HG03045 (cell line): Measurements from ENCODE around the gene PLS1.
"Not testable (repeated sequence)": the region's sequence is repeated elsewhere in the genome, so short reads cannot be mapped to it uniquely, and the experiment has no call there.

Source experiments
- ATAC-seq: cut with Tn5 transposase; IDR thresholded peaks from one replicate; pipeline ENCODE4 v1.9.1; 2021; ENCODE audit warnings: mild to moderate bottlenecking, moderate library complexity; ENCODE audit not compliant: unreplicated experiment

PLS1 gene, protein sequence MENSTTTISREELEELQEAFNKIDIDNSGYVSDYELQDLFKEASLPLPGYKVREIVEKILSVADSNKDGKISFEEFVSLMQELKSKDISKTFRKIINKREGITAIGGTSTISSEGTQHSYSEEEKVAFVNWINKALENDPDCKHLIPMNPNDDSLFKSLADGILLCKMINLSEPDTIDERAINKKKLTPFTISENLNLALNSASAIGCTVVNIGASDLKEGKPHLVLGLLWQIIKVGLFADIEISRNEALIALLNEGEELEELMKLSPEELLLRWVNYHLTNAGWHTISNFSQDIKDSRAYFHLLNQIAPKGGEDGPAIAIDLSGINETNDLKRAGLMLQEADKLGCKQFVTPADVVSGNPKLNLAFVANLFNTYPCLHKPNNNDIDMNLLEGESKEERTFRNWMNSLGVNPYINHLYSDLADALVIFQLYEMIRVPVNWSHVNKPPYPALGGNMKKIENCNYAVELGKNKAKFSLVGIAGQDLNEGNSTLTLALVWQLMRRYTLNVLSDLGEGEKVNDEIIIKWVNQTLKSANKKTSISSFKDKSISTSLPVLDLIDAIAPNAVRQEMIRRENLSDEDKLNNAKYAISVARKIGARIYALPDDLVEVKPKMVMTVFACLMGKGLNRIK

DNA sequence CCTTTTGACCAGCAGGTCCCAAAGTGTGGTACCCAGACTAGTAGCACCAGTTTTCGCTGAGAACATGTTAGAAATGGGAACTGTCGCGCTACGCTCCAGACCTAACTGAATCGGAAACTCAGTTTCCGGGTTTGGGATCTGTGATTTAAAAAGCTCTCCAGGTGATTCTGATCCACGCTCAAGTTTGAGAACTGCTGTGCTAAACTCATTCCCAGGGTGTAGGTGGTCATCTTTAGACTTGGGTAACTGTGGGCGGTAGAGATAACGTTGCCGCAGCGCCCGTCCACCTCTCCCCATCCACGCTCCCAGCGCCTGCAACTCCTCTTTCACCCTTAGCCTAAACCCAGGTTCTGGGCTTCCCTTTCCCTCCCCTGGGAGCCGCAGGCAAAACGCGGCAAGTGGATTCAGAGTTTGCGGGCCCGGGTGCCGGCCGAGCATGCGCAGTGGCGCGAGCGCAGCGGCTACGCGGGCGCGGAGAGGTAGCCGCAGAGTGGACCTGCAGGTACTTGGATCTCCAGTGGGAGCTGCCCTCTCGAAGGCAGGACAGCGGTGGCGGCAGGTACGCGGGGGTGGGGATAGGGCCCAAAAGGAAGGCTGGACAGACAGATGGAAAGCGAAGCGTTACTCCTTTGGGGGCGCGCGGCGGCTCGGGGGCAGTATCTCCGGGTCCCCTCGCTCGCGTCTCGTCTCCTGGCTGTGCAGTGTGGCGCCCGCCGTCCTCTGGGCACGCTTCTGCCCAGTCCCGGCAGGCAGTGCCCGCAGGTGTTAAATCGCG lies at the start of gene PLS1:
PLS1 (plus strand) TSS at position 443 of the 775 bp plus-strand sequence. CDS start 67,845 bp downstream, outside the sequence.
- ATAC-seq: peak; percentile 88

DNA sequence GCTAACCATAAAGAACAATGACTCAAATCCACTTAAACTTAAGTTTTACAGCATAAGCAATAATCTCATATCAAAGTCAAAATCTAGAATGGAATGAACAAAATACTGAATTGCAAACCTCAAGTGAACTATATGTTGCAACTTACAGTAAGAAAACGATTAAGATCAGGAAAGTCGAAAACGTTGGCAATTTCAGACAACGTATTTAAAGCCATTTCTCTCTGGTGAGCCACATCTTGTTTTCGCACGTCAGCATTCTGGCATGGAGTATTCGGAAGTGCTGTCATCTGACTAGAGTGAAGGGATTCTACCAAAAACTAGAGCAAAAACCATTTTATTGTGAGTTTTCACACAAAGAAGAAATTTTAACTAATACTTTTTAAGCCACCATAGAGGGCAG lies 46.2 kb upstream of the PLS1 start:
- ATAC-seq: no peak

DNA sequence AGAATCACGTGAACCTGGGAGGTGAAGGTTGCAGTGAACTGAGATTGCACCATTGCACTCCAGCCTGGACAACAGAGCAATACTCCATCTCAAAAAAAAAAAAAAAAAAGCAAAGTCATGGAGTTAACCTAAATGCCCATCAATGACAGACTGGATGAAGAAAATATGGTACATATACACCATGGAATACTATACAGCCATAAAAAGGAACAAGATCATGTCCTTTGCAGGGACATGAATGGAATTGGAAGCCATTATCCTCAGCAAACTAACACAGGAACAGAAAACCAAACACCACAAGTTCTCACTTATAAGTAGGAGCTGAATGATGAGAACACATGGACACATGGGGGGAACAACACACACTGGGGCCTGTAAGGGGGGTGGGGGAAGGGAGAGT lies 43.6 kb upstream of the PLS1 start:
- not testable (repeated sequence) for ATAC-seq

GRCh38 chr3:142553741-142554140 lies 42.5 kb upstream of the PLS1 start:
- ATAC-seq: no peak

DNA sequence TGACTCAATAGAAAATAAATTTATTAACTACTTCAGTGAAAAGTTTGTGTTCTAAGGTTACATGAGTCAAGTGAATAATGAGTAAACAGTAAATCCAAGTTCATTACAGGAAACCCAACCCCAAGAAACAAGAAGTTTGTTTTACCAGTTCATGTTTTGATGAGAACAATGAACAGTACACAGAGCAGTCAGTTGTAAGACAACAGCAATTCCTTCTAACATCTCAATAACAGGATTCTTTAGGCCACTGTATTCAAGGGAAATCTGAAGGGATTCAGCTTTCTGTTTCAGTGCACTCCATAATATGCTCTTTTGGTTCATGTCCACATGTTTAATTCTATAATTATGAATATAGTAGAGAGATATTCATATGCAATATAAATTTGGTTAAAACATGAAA lies 36.1 kb upstream of the PLS1 start:
- no peak for ATAC-seq

GRCh38 chr3:142563496-142563997 lies 32.6 kb upstream of the PLS1 start:
- no peak for ATAC-seq

DNA sequence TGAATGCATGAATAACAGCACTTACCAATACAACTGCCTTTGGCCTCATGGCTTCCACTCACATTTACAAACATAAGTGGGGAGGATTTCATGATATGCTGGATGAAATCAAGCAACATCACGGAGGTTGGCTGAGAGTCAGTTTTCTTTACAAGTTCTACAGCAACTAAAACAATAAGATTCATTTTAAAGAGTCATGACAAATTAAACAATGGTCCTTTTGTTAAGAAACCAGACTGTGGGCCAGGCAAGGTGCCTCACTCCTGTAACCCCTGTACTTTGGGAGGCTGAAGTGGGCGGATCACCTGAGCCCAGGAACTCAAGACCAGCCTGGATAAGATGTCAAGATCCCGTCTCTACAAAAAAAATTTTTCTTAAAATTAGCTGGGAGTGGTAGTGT lies 30.1 kb upstream of the PLS1 start:
- ATAC-seq: no peak

DNA sequence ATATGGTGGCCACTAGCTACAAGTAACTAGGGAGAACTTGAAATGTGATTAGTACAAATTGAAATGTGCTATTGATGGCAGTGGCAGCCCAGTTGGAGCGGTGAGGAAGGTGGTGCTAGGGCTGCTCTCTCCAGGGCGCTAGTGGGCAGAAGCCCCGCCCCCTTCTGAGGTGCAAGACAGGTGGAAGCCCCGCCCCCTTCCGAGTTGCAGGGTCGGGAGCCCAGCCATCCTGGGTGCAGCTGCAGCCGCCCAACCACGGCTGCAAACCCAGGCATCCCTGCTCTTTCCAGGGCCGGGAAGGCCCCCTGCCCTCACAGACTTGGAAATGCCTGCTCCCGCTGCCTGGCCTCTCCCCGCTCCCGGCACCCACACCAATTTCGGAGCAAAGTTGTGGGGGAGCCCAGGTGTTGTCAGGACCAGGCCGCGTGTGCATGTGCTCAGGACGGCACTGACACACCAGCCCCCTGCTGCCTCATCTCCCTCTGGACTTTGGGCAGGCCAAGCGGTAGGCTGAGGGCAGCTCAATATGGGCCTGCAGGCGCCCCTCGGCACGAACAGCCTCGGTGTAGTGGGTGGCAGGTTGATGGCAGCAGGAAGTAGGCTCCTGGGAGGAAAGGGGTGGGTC lies 27.7 kb upstream of the PLS1 start:
- ATAC-seq: no peak

DNA sequence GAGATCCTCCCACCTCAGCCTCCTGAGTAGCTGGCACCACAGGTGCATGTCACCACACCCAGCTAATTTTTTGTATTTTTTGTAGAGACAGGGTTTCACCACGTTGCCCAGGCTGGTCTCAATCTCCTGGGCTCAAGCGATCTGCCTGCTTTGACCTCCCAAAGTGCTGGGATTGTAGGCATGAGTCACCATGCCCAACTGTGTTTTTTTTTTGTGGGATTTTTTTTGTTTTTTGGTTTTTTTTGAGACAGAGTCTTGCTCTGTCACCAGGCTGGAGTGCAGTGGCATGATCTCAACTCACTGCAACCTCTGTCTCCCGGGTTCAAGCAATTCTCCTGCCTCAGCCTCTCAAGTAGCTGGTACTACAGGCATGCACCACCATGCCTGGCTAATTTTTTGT lies 26.8 kb upstream of the PLS1 start:
- not testable (repeated sequence) for ATAC-seq

- ATAC-seq: not testable (repeated sequence)
Measured at GRCh38 chr3:142574223-142574622, 22.0 kb upstream of the PLS1 start.

- no peak for ATAC-seq
Measured at GRCh38 chr3:142574665-142575064, 21.5 kb upstream of the PLS1 start.

- no peak for ATAC-seq
Measured at GRCh38 chr3:142576792-142577191, 19.4 kb upstream of the PLS1 start.

- no peak for ATAC-seq
Measured at GRCh38 chr3:142577696-142578328, 18.4 kb upstream of the PLS1 start.

DNA sequence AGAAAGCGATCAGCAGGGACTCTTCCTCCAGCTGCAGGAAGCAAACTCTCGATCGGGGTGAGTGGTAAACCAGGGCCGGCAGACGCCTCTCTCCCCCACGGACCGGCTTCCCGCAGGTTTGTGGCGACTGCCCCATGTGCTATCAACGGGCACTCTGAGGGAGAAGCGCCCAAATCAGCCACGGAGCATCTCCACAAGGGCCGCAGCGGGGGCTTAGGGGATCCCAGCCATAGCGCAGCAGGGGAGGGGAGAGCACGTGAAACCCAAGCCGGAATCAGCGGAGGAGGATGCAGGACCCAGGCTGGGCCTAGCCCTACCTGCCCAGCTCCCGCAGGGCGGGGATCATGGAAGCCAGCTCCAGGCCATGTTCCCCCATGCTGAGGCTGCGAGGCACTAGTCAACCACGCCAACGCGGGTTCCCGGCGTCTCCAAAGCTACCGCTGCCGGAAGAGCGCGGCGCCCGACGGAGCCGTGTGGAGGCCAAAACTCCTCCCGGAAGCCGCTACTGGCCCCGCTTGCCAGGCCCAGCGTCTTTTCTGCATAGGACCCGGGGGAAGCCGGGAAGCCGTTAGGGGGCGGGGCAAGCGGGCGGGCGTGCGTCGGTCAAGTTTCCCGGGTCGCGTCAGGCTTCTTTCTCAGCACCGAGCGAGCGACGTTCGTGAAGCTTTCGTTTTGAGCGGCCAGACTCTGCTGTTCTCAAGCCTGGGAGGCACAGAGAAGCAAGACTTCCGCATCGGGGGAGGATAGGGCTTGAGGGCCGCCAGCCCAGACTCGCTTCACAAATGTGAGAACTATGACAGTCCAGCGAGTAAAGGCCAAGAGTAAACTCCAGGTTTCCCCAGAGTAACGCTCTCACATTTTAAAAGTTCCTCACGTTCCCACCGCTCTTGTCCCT lies 17.6 kb upstream of the PLS1 start, which contains the start of gene ATR:
ATR (minus strand) TSS at position 405 of the 895 bp plus-strand sequence; CDS start at position 376, 29 bp downstream.
- peak; percentile 98 for ATAC-seq

DNA sequence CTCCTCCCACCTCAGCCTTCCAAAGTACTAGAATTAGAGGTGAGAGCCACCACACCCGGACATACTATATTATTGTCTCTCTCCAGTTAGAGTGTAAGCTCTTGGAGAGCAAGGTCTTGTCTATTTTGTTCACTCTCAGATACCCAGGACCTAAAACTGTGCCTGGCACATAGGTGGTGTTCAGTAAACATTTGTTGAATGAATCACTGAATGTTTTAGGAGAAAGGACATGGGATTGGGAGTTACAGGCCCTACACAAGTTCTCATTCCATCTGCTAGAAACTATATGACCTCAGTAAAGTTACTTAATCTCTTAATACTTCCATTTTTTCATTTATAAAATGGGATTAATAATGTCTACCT lies 16.2 kb upstream of the PLS1 start:
- no peak for ATAC-seq

DNA sequence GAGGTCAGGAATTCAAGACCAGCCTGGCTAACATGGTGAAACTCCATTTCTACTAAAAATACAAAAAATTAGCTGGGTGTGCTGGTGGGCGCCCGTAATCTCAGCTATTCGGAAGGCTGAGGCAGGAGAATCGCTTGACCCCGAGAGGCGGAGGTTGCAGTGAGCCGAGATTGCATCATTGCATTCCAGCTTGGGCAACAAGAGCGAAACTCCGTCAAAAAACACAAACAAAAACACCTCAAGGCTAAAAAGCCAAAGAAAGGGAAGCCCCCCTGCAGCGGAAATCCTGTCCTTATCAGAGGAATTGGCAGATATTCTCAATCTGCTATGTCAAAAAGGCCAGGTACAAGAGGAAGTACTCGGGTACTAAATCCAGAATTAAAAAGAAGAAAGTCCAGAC lies 15.1 kb upstream of the PLS1 start:
- not testable (repeated sequence) for ATAC-seq

- no peak for ATAC-seq
Measured at GRCh38 chr3:142586803-142587406, 9.3 kb upstream of the PLS1 start.

GRCh38 chr3:142588703-142589102 lies 7.5 kb upstream of the PLS1 start:
- ATAC-seq: no peak

DNA sequence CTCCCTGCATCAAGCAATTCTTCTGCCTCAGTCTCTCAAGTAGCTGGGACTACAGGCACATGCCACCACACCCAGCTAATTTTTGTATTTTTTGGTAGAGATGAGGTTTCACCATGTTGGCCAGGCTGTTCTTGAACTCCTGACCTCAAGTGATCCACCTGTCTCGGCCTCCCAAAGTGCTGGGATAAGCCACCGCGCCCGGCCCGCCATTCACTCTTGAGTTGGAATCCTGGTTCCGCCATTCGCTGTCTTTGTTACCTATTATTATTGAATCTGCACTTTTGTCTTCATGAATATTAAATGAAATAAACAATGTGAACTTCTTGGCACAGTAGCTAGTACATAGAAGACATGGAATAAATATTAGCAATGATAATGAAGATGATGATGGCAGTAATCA lies 3.9 kb upstream of the PLS1 start:
- not testable (repeated sequence) for ATAC-seq
